ENCODE data around the gene MYO1D. TPM values are rescaled to one million over a fixed set of nuclear protein-coding genes. Genes with fewer than 3 reads are reported as not detected.

The MYO1D gene
- total RNA-seq, 1 experiment from 2014 or later: 35.7 TPM

- H3K27me3 ChIP-seq (ENCODE audit: insufficient read depth, low read length): no peaks in the 10 kb centered on the region
- no peaks in the 10 kb centered on the region for H3K9me3 ChIP-seq (ENCODE audit: control insufficient read depth in 1 of 2, insufficient read depth in 1 of 2, low read depth in 1 of 2, low read length in 2 of 2)
- ChIA-PET POLR2A (no interaction called here), CTCF (interaction anchor here (1.7 to 1.9 kb wide), 2 partner anchors 16 kb away, joined by 4 to 7 read pairs; no protein-coding TSS in a partner anchor), RAD21 (ENCODE audit: low non-redundant PET in 1 of 2, low total read pairs in 2 of 2, uncharacterized antibody in 2 of 2, unreplicated experiment in 2 of 2) (no interaction called here)
- no peaks in the 10 kb centered on the region for H3K36me3 ChIP-seq (ENCODE audit: control insufficient read depth in 1 of 2, insufficient read depth in 2 of 2, low read length in 2 of 2)
- no peak for TF ChIP-seq ELF1 (IDR thresholded peaks at IDR 0.05; ENCODE audit: borderline replicate concordance, low read depth)
- TF ChIP-seq ZFX (IDR thresholded peaks at IDR 0.05): no peak
- TF ChIP-seq SP1 (IDR thresholded peaks at IDR 0.05; ENCODE audit: low read depth): no peak
- TF ChIP-seq POLR2AphosphoS5 (IDR thresholded peaks at IDR 0.05; ENCODE audit: low read depth, low read length): no peak
- TF ChIP-seq EZH2 (IDR thresholded peaks at IDR 0.05): no peak
- no peak for TF ChIP-seq SIN3A (IDR thresholded peaks at IDR 0.05; ENCODE audit: low read depth)
- no peak for TF ChIP-seq JUND (IDR thresholded peaks at IDR 0.05)
- ATAC-seq: no peak
- intact Hi-C loops (cut with micrococcal nuclease): no loop called here
- H2AFZ ChIP-seq (ENCODE audit: low read depth, low read length, poor library complexity, severe bottlenecking): no peak overlapping the region
- no peaks in the 10 kb centered on the region for H4K20me1 ChIP-seq (ENCODE audit: insufficient read depth)
- DNase-seq (ENCODE audit: low read depth, low spot score): no peak
- H3K4me3 ChIP-seq (replicated peaks in 1 of 2; ENCODE audit: low read depth in 1 of 2, low read length in 2 of 2): no peak overlapping the region
- no peak overlapping the region for H3K27ac ChIP-seq (ENCODE audit: low read depth, low read length)
- no TSS peak for BruUV-seq (replicated peaks)
- H3K9me2 ChIP-seq (ENCODE audit: insufficient read depth): no peaks in the 10 kb centered on the region
- no peak overlapping the region for H3K4me2 ChIP-seq (ENCODE audit: low read length)
- H3K79me2 ChIP-seq (ENCODE audit: insufficient read depth, low read length): no peaks in the 10 kb centered on the region
- H3K9ac ChIP-seq (ENCODE audit: low read length): no peak overlapping the region
- H3K4me1 ChIP-seq (ENCODE audit: control insufficient read depth in 1 of 2, insufficient read depth in 2 of 2, low read length in 2 of 2): no peaks in the 10 kb centered on the region
Measured at GRCh38 chr17:32798938-32799337, 78.0 kb downstream of the MYO1D start.

- ATAC-seq: no peak
- ChIA-PET RAD21 (ENCODE audit: low non-redundant PET in 1 of 2, low total read pairs in 2 of 2, uncharacterized antibody in 2 of 2, unreplicated experiment in 2 of 2) (no interaction called here), CTCF (interaction anchor here (1.5 to 1.7 kb wide), 2 partner anchors 12 to 82 kb away, joined by 3 to 6 read pairs; partner anchors contain the start of gene MYO1D), POLR2A (no interaction called here)
- Histone ChIP-seq H3K9ac (ENCODE audit: low read length) (no peak overlapping the region), H3K27me3 (ENCODE audit: insufficient read depth, low read length) (no peaks in the 10 kb centered on the region), H3K36me3 (ENCODE audit: control insufficient read depth in 1 of 2, insufficient read depth in 2 of 2, low read length in 2 of 2) (no peaks in the 10 kb centered on the region), H3K79me2 (ENCODE audit: insufficient read depth, low read length) (no peaks in the 10 kb centered on the region), H3K4me2 (ENCODE audit: low read length) (no peak overlapping the region), H4K20me1 (ENCODE audit: insufficient read depth) (no peaks in the 10 kb centered on the region), H3K9me2 (ENCODE audit: insufficient read depth) (no peaks in the 10 kb centered on the region), H2AFZ (ENCODE audit: low read depth, low read length, poor library complexity, severe bottlenecking) (no peak overlapping the region), H3K4me1 (ENCODE audit: control insufficient read depth in 1 of 2, insufficient read depth in 2 of 2, low read length in 2 of 2) (no peaks in the 10 kb centered on the region), H3K4me3 (replicated peaks in 1 of 2; ENCODE audit: low read depth in 1 of 2, low read length in 2 of 2) (no peak overlapping the region), H3K9me3 (ENCODE audit: control insufficient read depth in 1 of 2, insufficient read depth in 1 of 2, low read depth in 1 of 2, low read length in 2 of 2) (no peaks in the 10 kb centered on the region), H3K27ac (ENCODE audit: low read depth, low read length) (no peak overlapping the region)
- DNase-seq (ENCODE audit: low read depth, low spot score): no peak
- intact Hi-C loops (cut with micrococcal nuclease): no loop called here
- no TSS peak for BruUV-seq (replicated peaks)
- no peak for TF ChIP-seq ZBTB33 (IDR thresholded peaks at IDR 0.05; ENCODE audit: extremely low read depth, insufficient replicate concordance, low read length)
- no peak for TF ChIP-seq EGR1 (IDR thresholded peaks at IDR 0.05; ENCODE audit: low read depth)
- TF ChIP-seq CBX3 (IDR thresholded peaks at IDR 0.05; ENCODE audit: low read depth): no peak
- no peak for TF ChIP-seq CEBPB (IDR thresholded peaks at IDR 0.05; ENCODE audit: low read depth)
- TF ChIP-seq REST (IDR thresholded peaks at IDR 0.05; ENCODE audit: low read depth): no peak
- TF ChIP-seq JUND (IDR thresholded peaks at IDR 0.05): no peak
- TF ChIP-seq CTCF (IDR thresholded peaks at IDR 0.05 in 2 of 3, conservative IDR thresholded peaks at IDR 0.05 in 1 of 3; ENCODE audit: borderline replicate concordance in 1 of 3, insufficient read depth in 1 of 3, low read depth in 2 of 3, low read length in 2 of 3): no peak
- no peak for TF ChIP-seq ELF1 (IDR thresholded peaks at IDR 0.05; ENCODE audit: borderline replicate concordance, low read depth)
Measured at GRCh38 chr17:32795339-32795979, 81.5 kb downstream of the MYO1D start.

All from HCT116 (cell line).